Adrenal gland (tissue), 5 donors: ENCODE data around the gene BLVRB.

Experiments used
- CTCF ChIP-seq, 6 experiments: fragments of 450-650 bp in 4 of 6; fragments of 200-600 bp in 2 of 6; sonication (generic) in 1 of 6; IDR thresholded peaks; 1 replicate in 5 of 6; 2 replicates in 1 of 6; pipeline versions ENCODE4 v1.5.1 to v1.8.0; 2016 to 2021; ENCODE audit warnings: antibody characterized with exemption in 6 of 6, mild to moderate bottlenecking in 2 of 6, moderate library complexity in 1 of 6
- POLR2A ChIP-seq, 2 donors: fragments of 450-650 bp; IDR thresholded peaks; one replicate each; pipeline ENCODE4 v1.6.1; 2017; ENCODE audit warnings: antibody characterized with exemption in 2 of 2, mild to moderate bottlenecking in 2 of 2, moderate library complexity in 1 of 2
- donor health status: DM: no; HTN: no; CAD: no.

DNA sequence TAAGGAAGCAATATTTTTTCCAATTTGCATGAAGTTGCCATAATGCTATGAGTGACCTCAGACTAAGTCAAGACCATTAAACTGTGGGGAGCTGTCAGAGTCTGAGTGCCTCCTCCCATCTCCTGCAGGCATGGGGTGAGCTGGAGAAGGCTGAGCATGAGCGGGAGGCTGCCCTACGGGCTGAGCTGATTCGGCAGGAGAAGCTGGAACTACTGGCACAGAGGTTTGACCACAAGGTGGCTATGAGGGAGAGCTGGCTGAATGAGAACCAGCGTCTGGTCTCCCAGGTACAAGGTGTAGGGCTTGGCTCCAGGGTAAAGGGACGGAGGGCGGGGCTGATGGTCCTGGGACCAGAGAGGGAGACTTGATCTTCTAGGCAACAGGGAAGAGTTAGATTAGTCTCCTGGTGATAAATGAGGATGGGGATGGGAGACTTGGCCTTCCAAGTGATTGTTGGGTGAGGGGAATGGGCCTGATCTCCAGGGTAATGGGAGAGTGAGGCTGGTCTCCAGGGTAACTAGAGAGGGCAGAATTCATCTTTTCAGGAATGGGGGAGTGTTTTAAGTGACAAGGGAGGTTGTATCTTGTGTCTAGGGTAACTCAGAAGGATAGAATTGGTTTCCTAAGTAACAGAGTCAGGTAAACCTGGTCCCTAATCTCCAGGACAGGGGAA, 37.2 kb upstream of the BLVRB start:
- no peak for TF ChIP-seq CTCF (IDR thresholded peaks at IDR 0.05)
- TF ChIP-seq POLR2A (IDR thresholded peaks at IDR 0.05): no peak
